Measurements from ENCODE around the gene MTPN. TPM values are rescaled to one million over a fixed set of nuclear protein-coding genes. Genes with fewer than 3 reads are reported as not detected.

MTPN gene
- total RNA-seq, 1 donor from 2014 or later, result 173 TPM

DNA sequence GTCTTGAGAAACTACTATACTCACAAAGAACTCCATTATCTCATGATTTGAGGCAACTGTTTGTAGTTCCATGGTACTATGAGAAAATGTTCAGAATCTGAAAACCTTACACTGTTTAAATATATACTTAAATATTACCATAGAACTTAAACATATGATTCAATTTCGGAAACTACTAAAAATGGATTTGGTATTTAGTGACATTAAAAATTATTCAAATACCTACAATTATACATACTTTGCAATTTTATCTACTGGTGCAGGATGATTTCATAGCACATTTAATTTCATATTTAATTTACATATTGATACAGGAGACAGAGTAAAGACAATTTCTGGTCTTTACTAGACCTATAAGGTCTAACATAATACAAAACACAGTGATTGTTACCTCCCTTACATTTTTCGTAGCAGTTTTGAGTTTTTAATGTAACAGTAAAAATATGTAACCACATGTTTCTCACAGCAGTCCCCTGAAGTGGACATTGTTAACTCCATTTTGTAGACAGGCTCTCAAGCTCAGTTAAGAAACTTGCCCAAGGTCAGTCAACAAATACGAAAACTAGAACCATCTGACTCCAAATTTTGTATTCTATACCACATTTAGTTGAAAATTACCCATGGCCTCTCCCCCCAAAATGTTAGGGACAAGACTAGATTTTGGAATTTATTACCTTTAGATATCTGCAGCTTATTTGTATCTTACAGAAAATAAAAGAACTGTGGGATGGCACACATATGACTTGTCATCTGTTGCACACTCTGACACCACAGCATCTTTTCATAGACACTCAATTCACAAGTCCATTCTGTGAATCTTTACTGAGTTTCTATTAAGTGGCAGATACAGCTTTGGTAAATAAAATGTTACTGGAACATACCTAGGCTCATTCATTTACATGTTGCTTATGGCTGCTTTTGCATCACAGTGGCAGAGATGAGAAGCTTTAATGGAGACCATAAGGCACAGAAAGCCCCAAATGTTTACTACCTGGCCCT lies 36.8 kb downstream of the MTPN start:
- H3K4me1 Mint-ChIP-seq (ENCODE audit: low read depth, unreplicated experiment), result peaks cover 16% of the 10 kb centered on the region
- H3K36me3 ChIP-seq (ENCODE audit: insufficient read depth, low read length), result no peaks in the 10 kb centered on the region
- no peak overlapping the region for H3K4me2 ChIP-seq (ENCODE audit: low read length)
- no peak overlapping the region for H3K27ac ChIP-seq (ENCODE audit: low read depth, low read length)
- no peak overlapping the region for H3K9ac ChIP-seq (ENCODE audit: low read length)
- H2AFZ ChIP-seq (ENCODE audit: low read depth, low read length), result no peak overlapping the region
- DNase-seq (ENCODE audit: low read depth) (no peak), FAIRE-seq (peak; percentile 50)
- H3K9me3 ChIP-seq (ENCODE audit: insufficient read depth, low read depth, low read length), result no peaks in the 10 kb centered on the region
- H4K20me1 ChIP-seq (ENCODE audit: insufficient read depth, low read length), result peaks cover 36% of the 10 kb centered on the region
- no peaks in the 10 kb centered on the region for H3K4me1 ChIP-seq (ENCODE audit: insufficient read depth, low read length)
- H3K9me3 Mint-ChIP-seq (ENCODE audit: unreplicated experiment), result no peaks in the 10 kb centered on the region
- no peaks in the 10 kb centered on the region for H3K27me3 ChIP-seq (ENCODE audit: insufficient read depth, low read length)
- H3K4me3 ChIP-seq (ENCODE audit: insufficient read depth, low read depth, low read length), result no peak overlapping the region
- peaks cover 82% of the 10 kb centered on the region for H3K79me2 ChIP-seq (ENCODE audit: insufficient read depth, low read length)
- TF ChIP-seq, protein P1, sequence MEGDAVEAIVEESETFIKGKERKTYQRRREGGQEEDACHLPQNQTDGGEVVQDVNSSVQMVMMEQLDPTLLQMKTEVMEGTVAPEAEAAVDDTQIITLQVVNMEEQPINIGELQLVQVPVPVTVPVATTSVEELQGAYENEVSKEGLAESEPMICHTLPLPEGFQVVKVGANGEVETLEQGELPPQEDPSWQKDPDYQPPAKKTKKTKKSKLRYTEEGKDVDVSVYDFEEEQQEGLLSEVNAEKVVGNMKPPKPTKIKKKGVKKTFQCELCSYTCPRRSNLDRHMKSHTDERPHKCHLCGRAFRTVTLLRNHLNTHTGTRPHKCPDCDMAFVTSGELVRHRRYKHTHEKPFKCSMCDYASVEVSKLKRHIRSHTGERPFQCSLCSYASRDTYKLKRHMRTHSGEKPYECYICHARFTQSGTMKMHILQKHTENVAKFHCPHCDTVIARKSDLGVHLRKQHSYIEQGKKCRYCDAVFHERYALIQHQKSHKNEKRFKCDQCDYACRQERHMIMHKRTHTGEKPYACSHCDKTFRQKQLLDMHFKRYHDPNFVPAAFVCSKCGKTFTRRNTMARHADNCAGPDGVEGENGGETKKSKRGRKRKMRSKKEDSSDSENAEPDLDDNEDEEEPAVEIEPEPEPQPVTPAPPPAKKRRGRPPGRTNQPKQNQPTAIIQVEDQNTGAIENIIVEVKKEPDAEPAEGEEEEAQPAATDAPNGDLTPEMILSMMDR (IDR thresholded peaks at IDR 0.05; ENCODE audit: insufficient read depth, low read depth, low read length), result no peak
- no peak for TF ChIP-seq EZH2 (IDR thresholded peaks at IDR 0.05; ENCODE audit: insufficient read depth, low read length)
- no peak overlapping the region for H3K4me3 Mint-ChIP-seq (ENCODE audit: unreplicated experiment)
- no peaks in the 10 kb centered on the region for H3K27me3 Mint-ChIP-seq (ENCODE audit: low read depth, unreplicated experiment)
- peaks cover 3% of the 10 kb centered on the region for H3K36me3 Mint-ChIP-seq (ENCODE audit: low read depth, unreplicated experiment)
- H3K27ac Mint-ChIP-seq (ENCODE audit: unreplicated experiment), result no peak overlapping the region

DNA sequence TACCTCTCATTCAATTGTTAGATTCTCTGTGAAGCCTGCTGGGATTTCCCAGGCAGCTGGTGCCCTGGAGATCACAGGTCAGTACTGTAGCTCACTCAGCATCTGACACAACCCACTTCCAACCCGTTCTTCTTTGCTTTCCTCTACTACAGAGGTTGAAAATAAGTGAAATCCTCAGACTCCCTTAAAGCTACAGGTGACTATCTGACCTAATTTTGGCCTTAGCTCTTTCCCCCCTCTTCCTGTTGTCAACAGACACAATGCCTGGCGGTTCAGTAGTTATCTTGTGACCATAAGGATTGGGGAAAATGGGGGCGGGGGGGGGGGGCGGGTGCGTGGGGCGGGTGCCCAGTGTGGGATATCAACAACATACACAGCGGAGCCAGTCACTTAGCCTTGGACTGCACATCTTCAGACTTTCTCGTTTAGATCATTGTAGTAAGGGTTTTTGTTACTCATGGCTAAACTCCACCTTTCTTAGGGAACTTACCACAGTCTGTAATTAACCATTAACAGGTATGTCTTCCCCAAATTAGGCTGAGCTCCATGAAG lies 37.8 kb downstream of the MTPN start:
- Mint-ChIP-seq H3K27ac (ENCODE audit: unreplicated experiment) (no peak overlapping the region), H3K4me3 (ENCODE audit: unreplicated experiment) (no peak overlapping the region), H3K27me3 (ENCODE audit: low read depth, unreplicated experiment) (no peaks in the 10 kb centered on the region), H3K36me3 (ENCODE audit: low read depth, unreplicated experiment) (peaks cover 3% of the 10 kb centered on the region), H3K4me1 (ENCODE audit: low read depth, unreplicated experiment) (peaks cover 20% of the 10 kb centered on the region), H3K9me3 (ENCODE audit: unreplicated experiment) (no peaks in the 10 kb centered on the region)
- H3K9ac ChIP-seq (ENCODE audit: low read length), result no peak overlapping the region
- H2AFZ ChIP-seq (ENCODE audit: low read depth, low read length), result no peak overlapping the region
- DNase-seq (ENCODE audit: low read depth) (no peak), FAIRE-seq (no peak)
- H3K36me3 ChIP-seq (ENCODE audit: insufficient read depth, low read length), result no peaks in the 10 kb centered on the region
- no peak overlapping the region for H3K4me3 ChIP-seq (ENCODE audit: insufficient read depth, low read depth, low read length)
- no peaks in the 10 kb centered on the region for H3K27me3 ChIP-seq (ENCODE audit: insufficient read depth, low read length)
- H4K20me1 ChIP-seq (ENCODE audit: insufficient read depth, low read length), result peaks cover 44% of the 10 kb centered on the region
- no peaks in the 10 kb centered on the region for H3K9me3 ChIP-seq (ENCODE audit: insufficient read depth, low read depth, low read length)
- no peak overlapping the region for H3K27ac ChIP-seq (ENCODE audit: low read depth, low read length)
- peaks cover 80% of the 10 kb centered on the region for H3K79me2 ChIP-seq (ENCODE audit: insufficient read depth, low read length)
- no peak overlapping the region for H3K4me2 ChIP-seq (ENCODE audit: low read length)
- H3K4me1 ChIP-seq (ENCODE audit: insufficient read depth, low read length), result no peaks in the 10 kb centered on the region
- no peak for TF ChIP-seq EZH2 (IDR thresholded peaks at IDR 0.05; ENCODE audit: insufficient read depth, low read length)
- TF ChIP-seq, protein P1 (IDR thresholded peaks at IDR 0.05; ENCODE audit: insufficient read depth, low read depth, low read length), result no peak
